ENCODE results near the gene PSMC3.

Gene PSMC3

GRCh38 chr11:47411884-47412746 lies 14.1 kb downstream of the PSMC3 start:
- FAIRE-seq: no peak

DNA sequence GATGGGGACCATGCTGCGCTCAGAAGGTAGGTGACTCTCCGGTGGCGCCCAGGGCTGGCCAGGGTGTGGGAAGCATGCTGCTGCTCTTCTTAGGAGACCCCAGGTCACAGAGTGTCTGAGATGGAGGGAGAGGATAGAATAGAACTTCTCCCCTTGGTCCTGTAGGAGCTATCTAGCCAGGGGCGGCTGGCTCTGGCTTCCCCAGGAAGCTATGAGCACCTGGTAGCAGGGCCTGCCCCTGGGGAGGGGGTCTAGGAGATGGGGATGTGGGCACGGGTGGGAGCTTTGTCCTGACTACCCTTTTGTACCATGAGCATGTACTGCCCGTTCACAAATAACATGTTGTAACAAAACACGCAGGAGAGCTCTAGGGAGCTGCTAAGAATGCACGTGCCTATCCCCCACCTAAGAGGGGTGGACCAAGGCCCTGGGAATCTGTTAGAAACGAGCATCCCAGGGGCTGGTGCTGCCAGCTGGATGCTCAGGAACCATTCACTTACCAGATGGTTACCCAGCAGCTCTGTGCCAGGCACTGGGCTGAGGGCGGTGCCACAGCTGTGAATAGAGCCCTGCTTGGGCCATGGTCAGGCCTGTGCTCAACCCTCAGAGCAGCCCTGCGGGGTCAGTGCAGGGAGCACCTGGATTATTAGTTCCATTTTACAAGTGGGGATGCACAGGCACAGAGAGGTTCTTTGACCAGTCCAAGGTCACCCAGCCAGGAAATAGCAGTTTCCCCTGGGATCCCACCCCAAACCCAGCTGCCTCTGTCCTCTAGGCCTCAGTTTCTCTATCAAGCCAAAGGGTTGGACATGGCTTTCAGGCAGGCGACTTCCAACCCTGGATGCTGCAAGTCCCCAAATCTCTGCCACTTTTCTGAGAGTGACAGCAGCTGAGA lies 15.6 kb downstream of the PSMC3 start:
- FAIRE-seq: no peak

- FAIRE-seq: no peak
Measured at GRCh38 chr11:47409440-47410369, 16.5 kb downstream of the PSMC3 start.

DNA sequence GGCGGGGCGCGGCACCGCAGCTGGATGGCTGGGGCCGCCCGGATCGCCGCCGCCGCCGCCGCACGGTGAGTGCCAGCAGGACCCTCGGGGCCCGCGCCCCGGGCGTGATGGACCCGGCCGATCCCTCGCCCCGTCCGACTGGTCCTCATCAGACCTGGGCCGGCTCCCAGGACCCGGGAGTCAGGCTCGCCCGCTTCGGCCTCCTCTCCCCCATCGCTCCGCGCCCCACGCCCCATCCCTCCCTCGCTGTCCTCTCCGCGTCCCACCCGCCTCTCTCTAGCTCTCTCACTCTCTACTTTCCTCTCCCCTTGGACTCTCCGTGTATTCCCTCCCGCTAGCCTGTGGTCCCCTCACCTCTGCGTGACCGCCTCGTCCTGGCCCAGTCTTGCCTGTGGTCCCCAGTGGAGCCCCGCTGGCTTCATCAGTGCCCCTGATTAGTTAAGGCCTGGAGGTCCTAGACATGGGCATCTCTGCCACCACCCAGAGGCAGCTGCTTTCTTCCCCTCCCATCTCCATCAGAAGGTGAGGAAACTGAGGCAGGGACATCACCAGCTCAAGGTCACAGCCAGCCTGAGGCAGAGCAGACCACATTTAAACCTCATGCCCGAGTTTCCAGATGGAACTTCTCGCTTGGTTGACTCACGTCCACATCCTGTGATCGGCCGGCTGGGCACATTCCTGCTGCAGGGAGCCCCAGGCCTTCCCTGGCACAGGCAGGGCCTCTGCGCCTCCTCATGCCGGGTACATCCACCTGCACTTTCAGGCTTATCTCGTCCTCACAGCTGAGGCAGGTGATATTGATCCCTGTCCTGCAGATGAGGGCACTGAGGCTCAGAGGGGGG lies 17.4 kb downstream of the PSMC3 start:
- no peak for FAIRE-seq

DNA sequence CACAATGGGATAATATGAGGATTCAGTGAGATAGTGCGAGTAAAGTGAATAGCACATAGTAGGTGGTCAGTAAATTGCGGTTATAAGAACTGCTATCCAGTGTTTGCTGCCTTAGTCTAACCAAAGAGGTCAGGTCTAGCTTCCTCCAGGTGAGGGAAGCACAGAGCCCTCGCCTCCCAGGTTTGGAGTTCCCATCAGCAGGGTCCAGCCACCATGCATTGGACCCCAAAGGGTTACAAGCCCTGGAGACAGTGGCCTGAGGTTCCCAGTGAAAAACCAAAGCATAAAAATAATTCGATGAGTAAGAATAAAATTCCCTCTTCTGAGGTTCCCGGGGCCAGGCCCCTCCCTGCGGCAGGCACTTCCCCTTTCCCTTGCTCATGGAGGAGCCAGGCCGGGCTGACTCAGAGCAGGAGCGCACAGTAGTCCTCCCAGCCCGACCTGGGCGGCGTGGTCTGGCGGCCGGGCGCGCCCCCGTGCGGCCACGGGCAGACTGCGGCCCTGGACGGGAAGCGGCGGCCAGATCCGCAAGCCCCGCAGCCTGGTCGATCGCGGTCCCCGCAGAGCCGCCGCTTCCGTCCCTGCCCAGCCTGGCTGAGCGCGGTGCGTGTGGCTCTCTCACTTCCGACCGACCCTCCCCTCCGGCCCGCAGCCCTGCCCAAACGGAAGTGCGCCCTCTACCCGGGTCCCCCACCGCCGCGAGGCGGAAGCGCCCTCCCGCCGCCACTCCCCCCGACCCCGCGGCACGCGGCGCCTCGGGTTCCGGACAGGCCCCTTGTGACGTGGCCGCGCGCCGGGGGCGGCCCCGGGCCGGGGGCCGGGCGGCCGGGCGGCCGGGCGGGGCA lies 18.3 kb downstream of the PSMC3 start, which contains the start of gene SLC39A13:
SLC39A13 (plus strand) TSS at position 845 of the 845 bp plus-strand sequence. CDS start 1,505 bp downstream, outside the sequence.
- no peak for FAIRE-seq

- no peak for FAIRE-seq
Measured at GRCh38 chr11:47406896-47407745, 19.1 kb downstream of the PSMC3 start.

DNA sequence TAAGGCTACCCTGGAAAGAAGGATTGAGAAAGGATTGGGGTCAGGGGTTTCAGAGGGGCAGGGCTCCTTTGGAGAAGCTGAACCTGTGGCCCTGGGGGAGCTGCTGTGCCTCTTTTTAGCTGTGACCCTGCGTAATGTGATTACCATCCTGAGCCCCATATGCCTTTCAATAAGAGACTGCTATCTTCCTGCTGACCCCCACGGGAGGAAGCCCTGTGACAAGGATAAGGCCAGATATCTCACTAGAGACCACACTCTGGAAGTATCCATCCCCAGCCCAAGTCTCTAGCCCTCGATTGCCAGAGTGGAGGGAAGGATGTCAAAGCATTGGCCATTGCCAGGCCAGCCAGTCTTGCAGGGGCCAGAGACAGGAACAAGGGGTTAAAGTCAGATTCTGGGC lies 22.7 kb downstream of the PSMC3 start:
- no peak for FAIRE-seq

DNA sequence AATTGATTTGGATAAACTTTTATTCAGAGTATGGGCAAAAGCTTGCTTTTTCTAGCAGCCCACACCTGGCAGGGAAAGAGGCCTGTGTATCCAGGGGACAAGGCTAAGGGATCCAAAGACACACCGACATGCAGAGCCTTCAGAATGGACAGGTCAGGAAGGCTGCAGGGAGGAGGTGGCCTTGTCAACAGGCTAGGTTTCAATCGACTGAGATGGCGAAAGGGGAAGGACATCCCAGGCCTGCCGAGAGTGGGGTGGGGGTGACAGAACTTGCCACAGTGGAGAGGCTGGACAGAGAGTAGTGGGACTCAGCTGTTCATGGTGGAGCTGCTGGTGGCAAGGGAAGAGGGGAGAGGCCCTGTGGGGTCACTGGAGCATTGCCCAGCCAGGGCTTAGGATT lies 23.1 kb downstream of the PSMC3 start:
- no peak for FAIRE-seq

DNA sequence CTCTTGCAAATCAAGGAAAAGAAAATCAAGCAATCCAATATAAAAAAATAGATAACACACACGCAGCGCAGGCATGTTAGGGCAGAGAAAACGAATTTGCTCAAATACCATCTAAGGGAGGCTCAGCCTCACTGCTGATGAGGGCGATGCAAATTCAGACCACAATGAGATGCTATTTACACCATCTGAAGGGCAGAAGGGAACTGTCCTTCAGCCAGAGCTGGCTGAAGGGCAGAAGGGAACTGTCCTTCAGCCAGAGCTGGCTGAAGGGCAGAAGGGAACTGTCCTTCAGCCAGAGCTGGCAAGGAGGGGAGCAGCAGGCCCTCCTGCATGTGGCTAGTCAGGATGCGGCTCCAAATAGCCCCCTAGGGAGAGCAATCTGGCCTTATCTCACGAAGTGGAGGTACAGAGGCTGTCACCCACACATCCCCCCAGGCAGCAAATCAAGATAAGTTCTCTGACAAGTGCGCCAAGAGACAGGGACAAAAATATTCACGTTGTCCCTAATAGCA lies 25.4 kb downstream of the PSMC3 start:
- FAIRE-seq: no peak

GRCh38 chr11:47399860-47400767 lies 26.1 kb downstream of the PSMC3 start:
- FAIRE-seq: no peak

GRCh38 chr11:47398551-47398950 lies 27.7 kb downstream of the PSMC3 start:
- no peak for FAIRE-seq

DNA sequence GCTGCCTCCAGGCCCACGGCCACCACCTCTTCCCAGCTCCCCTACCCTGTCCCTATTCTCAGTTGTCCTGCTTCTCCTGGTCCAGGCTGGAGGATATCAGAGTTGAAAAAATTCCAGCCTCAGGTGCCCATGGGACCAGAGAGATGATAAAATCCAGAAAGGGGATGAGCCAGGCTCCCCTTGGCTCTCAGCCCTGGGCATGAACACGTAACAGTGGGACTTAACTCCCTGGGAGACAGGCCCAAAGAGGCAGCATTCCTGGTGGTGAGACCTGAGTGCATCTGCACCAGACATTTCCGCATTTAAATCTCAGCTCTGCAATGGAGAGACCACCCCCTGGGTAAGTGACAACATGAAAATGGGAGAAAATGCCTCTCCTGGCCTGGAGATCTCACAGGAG lies 28.2 kb downstream of the PSMC3 start:
- FAIRE-seq: no peak

- FAIRE-seq: no peak
Measured at GRCh38 chr11:47396049-47396320, 30.3 kb downstream of the PSMC3 start.

DNA sequence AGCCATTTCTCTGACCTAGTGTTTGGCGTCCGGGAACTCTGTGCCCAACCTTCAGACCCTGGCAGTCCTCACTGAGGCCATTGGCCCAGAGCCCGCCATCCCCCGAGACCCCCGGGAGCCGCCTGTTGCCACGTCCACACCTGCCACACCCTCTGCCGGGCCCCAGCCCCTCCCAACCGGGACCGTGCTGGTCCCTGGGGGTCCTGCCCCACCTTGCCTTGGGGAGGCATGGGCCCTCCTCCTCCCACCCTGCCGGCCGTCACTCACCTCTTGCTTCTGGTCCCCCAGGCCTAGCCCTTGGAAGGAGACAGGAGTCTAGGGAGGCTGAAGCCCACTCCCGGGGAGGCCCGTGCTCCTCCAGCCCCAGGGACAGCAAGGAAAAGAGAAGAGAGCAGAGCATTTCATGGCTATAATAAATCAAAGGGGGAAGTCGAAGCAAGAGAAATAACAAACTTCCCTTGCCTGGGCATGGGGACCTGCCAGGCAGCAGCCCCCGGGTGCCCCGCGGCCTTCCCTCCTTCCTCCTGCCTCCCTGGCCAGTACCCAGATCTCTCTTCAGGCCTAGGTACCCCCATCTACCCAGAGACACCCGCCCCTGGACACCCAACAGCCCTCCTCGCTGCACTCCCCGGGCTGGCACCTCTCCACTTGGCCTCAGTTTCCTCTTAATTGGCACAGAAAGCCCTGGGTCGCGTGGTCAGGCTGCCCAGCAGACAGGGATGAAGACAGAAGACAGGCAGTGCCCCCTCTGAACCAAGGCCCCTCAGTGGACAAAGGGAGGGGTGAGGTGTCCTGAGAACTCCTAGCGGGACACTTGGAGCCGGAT lies 30.8 kb downstream of the PSMC3 start:
- no peak for FAIRE-seq

DNA sequence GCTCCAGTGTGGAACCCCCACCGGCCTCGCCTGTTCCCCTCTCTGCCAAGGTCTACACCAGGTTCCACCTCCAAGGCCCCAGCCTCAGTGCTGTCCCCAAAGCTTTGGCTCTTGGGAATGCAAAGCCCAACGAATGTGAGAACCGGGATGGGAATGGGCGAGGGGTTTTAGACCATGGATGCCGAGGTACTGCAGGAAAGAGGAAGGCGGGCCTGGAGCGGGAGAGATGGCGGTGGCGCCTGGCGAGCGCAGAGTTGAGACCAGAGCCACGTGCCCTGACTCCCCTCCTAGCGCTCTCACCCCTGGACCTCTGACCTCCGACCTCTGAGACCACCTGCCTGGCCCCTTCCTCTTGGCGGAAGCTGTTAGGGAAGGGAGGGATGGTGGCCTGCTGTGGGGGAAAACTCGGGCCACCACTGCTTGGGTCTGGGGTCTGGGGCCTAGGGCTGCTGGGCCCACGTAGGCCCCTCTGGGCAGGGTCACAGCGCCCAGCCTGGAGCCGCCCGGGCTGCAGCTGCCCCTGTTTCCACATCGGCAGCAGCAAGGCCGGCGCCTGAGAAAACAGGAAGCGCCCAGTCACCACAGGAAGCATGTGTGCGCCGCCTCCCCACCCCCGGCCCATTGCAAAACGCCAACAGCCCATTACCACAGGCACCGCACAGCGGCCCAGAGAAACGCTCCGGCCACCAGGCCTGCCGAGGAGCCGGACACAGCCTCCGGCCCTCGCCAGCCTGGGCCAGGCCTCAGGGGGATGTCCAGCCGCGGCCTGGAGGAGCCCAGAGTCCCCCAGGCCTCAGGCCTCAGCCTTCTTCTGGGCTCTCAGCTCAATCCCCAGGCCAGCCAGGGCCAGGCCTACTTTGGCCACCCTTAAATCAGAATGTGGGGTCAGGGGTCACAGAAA lies 31.7 kb downstream of the PSMC3 start:
- no peak for FAIRE-seq

- no peak for FAIRE-seq
Measured at GRCh38 chr11:47394050-47394321, 32.3 kb downstream of the PSMC3 start.

All from TTC549 (cell line).